Glutamatergic neuron (in vitro differentiated cells): Measurements from ENCODE around the gene ASPHD2. TPM values are rescaled to one million over a fixed set of nuclear protein-coding genes. Genes with fewer than 3 reads are reported as not detected.

Experiments used
- DNase-seq: peaks from one replicate; pipeline ENCODE4 v3.0.0; 2022
- H3K27ac Mint-ChIP-seq: one replicate; pipeline ENCODE4 v1.8.0; 2020; ENCODE audit warnings: mild to moderate bottlenecking, mixed read lengths, inconsistent platforms; ENCODE audit not compliant: unreplicated experiment
- H3K27me3 Mint-ChIP-seq: one replicate; pipeline ENCODE4 v1.8.0; 2020; ENCODE audit warnings: mild to moderate bottlenecking, moderate library complexity, mixed read lengths, inconsistent platforms; ENCODE audit not compliant: unreplicated experiment
- H3K36me3 Mint-ChIP-seq: one replicate; pipeline ENCODE4 v1.8.0; 2020; ENCODE audit warnings: mild to moderate bottlenecking, mixed read lengths, inconsistent platforms; ENCODE audit not compliant: unreplicated experiment
- H3K4me1 Mint-ChIP-seq: one replicate; pipeline ENCODE4 v1.8.0; 2020; ENCODE audit warnings: mild to moderate bottlenecking, low read depth, mixed read lengths, inconsistent platforms; ENCODE audit not compliant: unreplicated experiment
- H3K4me3 Mint-ChIP-seq: one replicate; pipeline ENCODE4 v1.8.0; 2020; ENCODE audit warnings: mild to moderate bottlenecking, mixed read lengths, inconsistent platforms; ENCODE audit not compliant: unreplicated experiment
- H3K9me3 Mint-ChIP-seq: one replicate; pipeline ENCODE4 v1.8.0; 2020; ENCODE audit warnings: mild to moderate bottlenecking, moderate library complexity, mixed read lengths, inconsistent platforms; ENCODE audit not compliant: unreplicated experiment
- CTCF ChIP-seq: fragments of 200-600 bp; sonication (generic); IDR thresholded peaks from one replicate; pipeline ENCODE4 v1.5.0; 2021; ENCODE audit not compliant: partially characterized antibody, unreplicated experiment
- total RNA-seq: library from RNA; stranded (reverse); fragmentation: NEBNext Ultra II Directional; extraction: Animal tissue kit (Norgen Biotek cat#: 25700); gene quantifications from one replicate; pipeline ENCODE4 v1.2.1, GENCODE V29; 2021; ENCODE audit not compliant: unreplicated experiment

Gene ASPHD2
- total RNA-seq, 1 donor from 2014 or later = 19.0 TPM

- Mint-ChIP-seq H3K9me3 (peaks cover 5% of the 10 kb centered on the region), H3K27me3 (peaks cover 13% of the 10 kb centered on the region), H3K4me1 (peaks cover 44% of the 10 kb centered on the region), H3K27ac (no peak overlapping the region), H3K36me3 (no peaks in the 10 kb centered on the region), H3K4me3 (peak overlapping the region; percentile 56)
- no peak for TF ChIP-seq CTCF
- DNase-seq = no peak
Measured at GRCh38 chr22:26444777-26445176, 15.7 kb downstream of the ASPHD2 start.

GRCh38 chr22:26445577-26446275 lies 16.7 kb downstream of the ASPHD2 start:
- H3K27me3 Mint-ChIP-seq = peaks cover 13% of the 10 kb centered on the region
- H3K27ac Mint-ChIP-seq = no peak overlapping the region
- DNase-seq = no peak
- peaks cover 46% of the 10 kb centered on the region for H3K4me1 Mint-ChIP-seq
- H3K9me3 Mint-ChIP-seq = peaks cover 5% of the 10 kb centered on the region
- TF ChIP-seq CTCF = no peak
- peak overlapping the region; percentile 56 for H3K4me3 Mint-ChIP-seq
- H3K36me3 Mint-ChIP-seq = no peaks in the 10 kb centered on the region

- Mint-ChIP-seq H3K27me3 (peaks cover 16% of the 10 kb centered on the region), H3K4me1 (peaks cover 58% of the 10 kb centered on the region), H3K27ac (peak overlapping the region; percentile 74), H3K36me3 (no peaks in the 10 kb centered on the region), H3K4me3 (peak overlapping the region; percentile 28), H3K9me3 (peaks cover 13% of the 10 kb centered on the region)
- DNase-seq = no peak
- no peak for TF ChIP-seq CTCF
Measured at GRCh38 chr22:26446808-26447515, 17.9 kb downstream of the ASPHD2 start.

GRCh38 chr22:26447584-26448329 lies 18.7 kb downstream of the ASPHD2 start:
- no peak for DNase-seq
- peak overlapping the region; percentile 18 for H3K4me3 Mint-ChIP-seq
- no peak for TF ChIP-seq CTCF
- H3K27ac Mint-ChIP-seq = peak overlapping the region; percentile 74
- H3K36me3 Mint-ChIP-seq = no peaks in the 10 kb centered on the region
- H3K27me3 Mint-ChIP-seq = peaks cover 19% of the 10 kb centered on the region
- peaks cover 63% of the 10 kb centered on the region for H3K4me1 Mint-ChIP-seq
- peaks cover 15% of the 10 kb centered on the region for H3K9me3 Mint-ChIP-seq
